Upper lobe of right lung (tissue), 1 donor: Measurements from ENCODE around the gene PPFIBP2. TPM values are rescaled to one million over a fixed set of nuclear protein-coding genes. Genes with fewer than 3 reads are reported as not detected.

ENCODE experiments used
- ATAC-seq: fragments of 200-7000 bp; cut with Tn5 transposase; one replicate; pipeline ENCODE4 v1.9.1; 2020; ENCODE audit warnings: mild to moderate bottlenecking, moderate library complexity
- DNase-seq: peaks from one replicate; pipeline ENCODE4 v3.0.0-alpha.2; 2020
- H3K27ac ChIP-seq: fragments of 200-600 bp; one replicate; pipeline ENCODE4 v1.8.0; 2022
- H3K27me3 ChIP-seq: fragments of 200-600 bp; one replicate; pipeline ENCODE4 v1.8.0; 2022; ENCODE audit warnings: mild to moderate bottlenecking
- H3K36me3 ChIP-seq: fragments of 200-600 bp; one replicate; pipeline ENCODE4 v1.8.0; 2022
- H3K4me1 ChIP-seq: fragments of 200-600 bp; one replicate; pipeline ENCODE4 v1.8.0; 2022
- H3K4me3 ChIP-seq: fragments of 200-600 bp; one replicate; pipeline ENCODE4 v1.8.0; 2022; ENCODE audit warnings: mild to moderate bottlenecking
- H3K9me3 ChIP-seq: fragments of 200-600 bp; one replicate; pipeline ENCODE4 v1.8.0; 2022
- CTCF ChIP-seq: fragments of 200-600 bp; IDR thresholded peaks from one replicate; pipeline ENCODE4 v1.8.0; 2022; ENCODE audit warnings: antibody characterized with exemption
- intact Hi-C: fragments of 100-400 bp; cut with DNase I; formaldehyde crosslinking; loops from one replicate; pipeline ENCODE4 v1.11.0; 2022
- total RNA-seq: library from RNA; stranded (reverse); fragmentation: NEBNext Ultra II Directional; extraction: Animal tissue kit (Norgen Biotek cat#: 25700); gene quantifications from one replicate; pipeline ENCODE4 v1.2.1, GENCODE V29; 2021
- donor health status: DM: no; HTN: yes; CAD: no; lungs with severe emphysema.

The PPFIBP2 gene
- total RNA-seq, 1 donor from 2014 or later = 26.8 TPM

- intact Hi-C loops = loop anchor here (10.0 kb wide), 1 partner anchor 83 kb away; no protein-coding TSS in a partner anchor
- ATAC-seq (peak; percentile 52), DNase-seq (no peak)
- no peak for TF ChIP-seq CTCF
- Histone ChIP-seq H3K27me3 (no peaks in the 10 kb centered on the region), H3K4me3 (no peak overlapping the region), H3K36me3 (no peaks in the 10 kb centered on the region), H3K4me1 (peaks cover 50% of the 10 kb centered on the region), H3K9me3 (no peaks in the 10 kb centered on the region), H3K27ac (peak overlapping the region; percentile 70)
Measured at GRCh38 chr11:7572001-7572712, 58.4 kb downstream of the PPFIBP2 start.

- TF ChIP-seq CTCF = no peak
- Histone ChIP-seq H3K4me3 (no peak overlapping the region), H3K9me3 (no peaks in the 10 kb centered on the region), H3K4me1 (peaks cover 60% of the 10 kb centered on the region), H3K27me3 (no peaks in the 10 kb centered on the region), H3K36me3 (no peaks in the 10 kb centered on the region), H3K27ac (no peak overlapping the region)
- ATAC-seq (no peak), DNase-seq (no peak)
- intact Hi-C loops = loop anchor here (10.0 kb wide), 1 partner anchor 82 kb away; no protein-coding TSS in a partner anchor
Measured at GRCh38 chr11:7573193-7573557, 59.4 kb downstream of the PPFIBP2 start.

GRCh38 chr11:7573558-7574296 is 59.9 kb downstream of the PPFIBP2 start:
- Histone ChIP-seq H3K4me1 (peaks cover 66% of the 10 kb centered on the region), H3K36me3 (no peaks in the 10 kb centered on the region), H3K27me3 (no peaks in the 10 kb centered on the region), H3K4me3 (no peak overlapping the region), H3K9me3 (no peaks in the 10 kb centered on the region), H3K27ac (no peak overlapping the region)
- TF ChIP-seq CTCF = no peak
- no peak for ATAC-seq
- no peak for DNase-seq
- intact Hi-C loops = loop anchor here (10.0 kb wide), 1 partner anchor 81 kb away; no protein-coding TSS in a partner anchor

GRCh38 chr11:7574491-7575130 is 60.8 kb downstream of the PPFIBP2 start:
- Histone ChIP-seq H3K27ac (no peak overlapping the region), H3K36me3 (no peaks in the 10 kb centered on the region), H3K4me1 (peaks cover 71% of the 10 kb centered on the region), H3K9me3 (no peaks in the 10 kb centered on the region), H3K4me3 (no peak overlapping the region), H3K27me3 (no peaks in the 10 kb centered on the region)
- intact Hi-C loops = loop anchor here (10.0 kb wide), 1 partner anchor 80 kb away; no protein-coding TSS in a partner anchor
- no peak for TF ChIP-seq CTCF
- DNase-seq = no peak
- no peak for ATAC-seq

- H3K36me3 ChIP-seq = no peaks in the 10 kb centered on the region
- intact Hi-C loops = loop anchor here (10.0 kb wide), 1 partner anchor 79 kb away; no protein-coding TSS in a partner anchor
- ATAC-seq (peak; percentile 77), DNase-seq (no peak)
- H3K27ac ChIP-seq = peak overlapping the region; percentile 75
- no peak for TF ChIP-seq CTCF
- H3K27me3 ChIP-seq = no peaks in the 10 kb centered on the region
- no peaks in the 10 kb centered on the region for H3K9me3 ChIP-seq
- no peak overlapping the region for H3K4me3 ChIP-seq
- peaks cover 71% of the 10 kb centered on the region for H3K4me1 ChIP-seq
Measured at GRCh38 chr11:7575841-7576725, 62.3 kb downstream of the PPFIBP2 start.
